Vagina (tissue), 2 donors: ENCODE data around the gene STING1. TPM values are rescaled to one million over a fixed set of nuclear protein-coding genes. Genes with fewer than 3 reads are reported as not detected.
"Not testable (repeated sequence)": the region's sequence is repeated elsewhere in the genome, so short reads cannot be mapped to it uniquely, and the experiment has no call there.

Experiments
- DNase-seq, 2 donors: peaks; one replicate each; pipeline ENCODE4 v3.0.0-alpha.2; 2017; ENCODE audit errors: extremely low spot score in 2 of 2
- H3K27ac ChIP-seq: fragments of 200-600 bp; sonication (generic); one replicate; pipeline ENCODE4 v1.5.1; 2019
- H3K27me3 ChIP-seq: fragments of 200-600 bp; sonication (generic); one replicate; pipeline ENCODE4 v1.5.1; 2019
- H3K36me3 ChIP-seq, 2 donors: fragments of 200-600 bp; sonication (generic); one replicate each; pipeline ENCODE4 v1.5.1; 2017 to 2019
- H3K4me1 ChIP-seq: fragments of 200-600 bp; sonication (generic); one replicate; pipeline ENCODE4 v1.5.1; 2019
- H3K4me3 ChIP-seq, 2 donors: fragments of 200-600 bp; sonication (generic); 1 replicate in 1 of 2; 2 replicates in 1 of 2; pipeline ENCODE4 v1.5.1; 2016 to 2019
- H3K9me3 ChIP-seq: fragments of 200-600 bp; sonication (generic); one replicate; pipeline ENCODE4 v1.5.1; 2019
- POLR2A ChIP-seq, 2 donors: fragments of 450-650 bp; IDR thresholded peaks; one replicate each; pipeline ENCODE4 v1.6.1; 2017; ENCODE audit warnings: antibody characterized with exemption in 2 of 2, mild to moderate bottlenecking in 2 of 2, moderate library complexity in 2 of 2
- POLR2AphosphoS5 ChIP-seq, 2 donors: sonication (generic); formaldehyde crosslinking; IDR thresholded peaks; one replicate each; pipeline ENCODE4 v1.9.0; 2017; ENCODE audit warnings: antibody characterized with exemption in 2 of 2, mild to moderate bottlenecking in 2 of 2, low read depth in 1 of 2; ENCODE audit not compliant: insufficient read depth in 1 of 2
- intact Hi-C: fragments of 100-400 bp; cut with DNase I; formaldehyde crosslinking; loops from one replicate; pipeline ENCODE4 v1.15.1; 2023
- total RNA-seq: library from RNA; depleted of rRNA; stranded (reverse); fragments of >200 nt; gene quantifications from one replicate; pipeline ENCODE4 v1.2.3, GENCODE V29; 2016
- TF ChIP-seq, protein P1 (sequence below), 3 experiments: fragments of 450-650 bp in 2 of 3; fragments of 200-600 bp in 1 of 3; sonication (generic) in 1 of 3; IDR thresholded peaks; one replicate each; pipeline ENCODE4 v1.5.1; 2017 to 2019; ENCODE audit warnings: antibody characterized with exemption in 3 of 3, mild to moderate bottlenecking in 2 of 3, moderate library complexity in 2 of 3

STING1 gene
- total RNA-seq, 1 donor from 2014 or later = 103 TPM

GRCh38 chr5:139488260-139488659, 5.7 kb upstream of the STING1 start:
- Histone ChIP-seq H3K4me1 (peaks cover 12% of the 10 kb centered on the region), H3K36me3 (no peaks in the 10 kb centered on the region), H3K27me3 (no peaks in the 10 kb centered on the region), H3K9me3 (no peaks in the 10 kb centered on the region), H3K27ac (no peak overlapping the region), H3K4me3 (no peak overlapping the region)
- TF ChIP-seq, protein P1, sequence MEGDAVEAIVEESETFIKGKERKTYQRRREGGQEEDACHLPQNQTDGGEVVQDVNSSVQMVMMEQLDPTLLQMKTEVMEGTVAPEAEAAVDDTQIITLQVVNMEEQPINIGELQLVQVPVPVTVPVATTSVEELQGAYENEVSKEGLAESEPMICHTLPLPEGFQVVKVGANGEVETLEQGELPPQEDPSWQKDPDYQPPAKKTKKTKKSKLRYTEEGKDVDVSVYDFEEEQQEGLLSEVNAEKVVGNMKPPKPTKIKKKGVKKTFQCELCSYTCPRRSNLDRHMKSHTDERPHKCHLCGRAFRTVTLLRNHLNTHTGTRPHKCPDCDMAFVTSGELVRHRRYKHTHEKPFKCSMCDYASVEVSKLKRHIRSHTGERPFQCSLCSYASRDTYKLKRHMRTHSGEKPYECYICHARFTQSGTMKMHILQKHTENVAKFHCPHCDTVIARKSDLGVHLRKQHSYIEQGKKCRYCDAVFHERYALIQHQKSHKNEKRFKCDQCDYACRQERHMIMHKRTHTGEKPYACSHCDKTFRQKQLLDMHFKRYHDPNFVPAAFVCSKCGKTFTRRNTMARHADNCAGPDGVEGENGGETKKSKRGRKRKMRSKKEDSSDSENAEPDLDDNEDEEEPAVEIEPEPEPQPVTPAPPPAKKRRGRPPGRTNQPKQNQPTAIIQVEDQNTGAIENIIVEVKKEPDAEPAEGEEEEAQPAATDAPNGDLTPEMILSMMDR (IDR thresholded peaks at IDR 0.05) = no peak
- no peak for TF ChIP-seq POLR2A (IDR thresholded peaks at IDR 0.05)
- intact Hi-C loops = no loop called here
- DNase-seq = no peak

- TF ChIP-seq, protein P1 (IDR thresholded peaks at IDR 0.05) = no peak
- TF ChIP-seq POLR2A (IDR thresholded peaks at IDR 0.05) (no peak), POLR2AphosphoS5 (IDR thresholded peaks at IDR 0.05; ENCODE audit: insufficient read depth in 1 of 2, low read depth in 1 of 2) (no peak)
These were observed 3.6 kb upstream of the STING1 start for GRCh38 chr5:139486201-139486600.

DNA sequence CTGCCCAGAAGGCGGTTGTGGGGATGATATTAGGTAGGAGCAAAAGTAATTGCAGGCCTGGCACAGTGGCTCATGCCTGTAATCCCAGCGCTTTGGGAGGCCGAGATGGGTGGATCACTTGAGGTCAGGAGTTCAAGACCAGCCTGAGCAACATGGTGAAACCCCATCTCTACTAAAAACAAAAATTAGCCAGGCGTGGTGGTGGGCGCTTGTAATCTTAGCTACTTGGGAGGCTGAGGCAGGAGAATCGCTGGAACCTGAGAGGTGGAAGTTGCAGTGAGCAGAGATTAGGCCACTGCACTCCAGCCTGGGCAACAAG, 291 bp upstream of the STING1 start:
- Histone ChIP-seq H3K4me1 (peaks cover 35% of the 10 kb centered on the region), H3K27ac (peak overlapping the region; percentile 98), H3K36me3 (peaks cover 0 to 11% of the 10 kb centered on the region in 2 donors), H3K4me3 (peak overlapping the region; percentile 45 to 60)
- H3K27me3 ChIP-seq, H3K9me3 ChIP-seq, intact Hi-C loops, DNase-seq: not testable (repeated sequence)

More at GRCh38 chr5:139486201-139486600, 3.6 kb upstream of the STING1 start:
- Histone ChIP-seq H3K27ac (no peak overlapping the region), H3K4me1 (peaks cover 21% of the 10 kb centered on the region), H3K36me3 (no peaks in the 10 kb centered on the region), H3K9me3 (no peaks in the 10 kb centered on the region), H3K4me3 (no peak overlapping the region), H3K27me3 (no peaks in the 10 kb centered on the region)
- intact Hi-C loops = no loop called here
- DNase-seq = no peak

DNA sequence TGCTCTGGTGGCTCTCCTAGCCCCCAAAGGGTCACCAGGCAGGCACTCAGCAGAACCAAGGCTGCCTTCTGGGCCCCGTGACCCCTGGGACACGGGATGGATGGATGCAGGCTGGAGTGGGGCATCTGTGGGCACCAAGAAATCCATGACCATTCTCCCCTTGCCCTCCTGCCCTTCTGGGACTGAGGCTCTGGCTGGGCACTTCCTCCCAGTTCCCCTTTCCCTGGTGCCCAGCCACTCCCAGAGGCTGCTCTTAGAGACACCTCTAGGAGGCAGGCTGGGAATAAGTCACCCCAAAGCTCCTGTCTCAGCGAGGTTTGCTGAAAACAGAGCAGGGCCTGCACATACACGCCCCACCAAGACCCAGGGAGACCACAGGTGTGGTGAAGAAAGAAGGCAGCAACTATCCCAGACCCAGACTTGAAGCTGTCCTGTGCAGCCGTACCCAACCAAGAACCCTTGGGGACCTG, 943 bp downstream of the STING1 start:
- Histone ChIP-seq H3K27ac (peak overlapping the region; percentile 98), H3K9me3 (no peaks in the 10 kb centered on the region), H3K36me3 (peaks cover 0 to 23% of the 10 kb centered on the region in 2 donors), H3K4me1 (peaks cover 35% of the 10 kb centered on the region), H3K4me3 (peak overlapping the region; percentile 45 to 60), H3K27me3 (no peaks in the 10 kb centered on the region)
- no peak for DNase-seq
- intact Hi-C loops = no loop called here
- TF ChIP-seq, protein P1 (IDR thresholded peaks at IDR 0.05) = peak in 1 of 3 experiments; percentile 11
- no peak for TF ChIP-seq POLR2AphosphoS5 (IDR thresholded peaks at IDR 0.05; ENCODE audit: insufficient read depth in 1 of 2, low read depth in 1 of 2)
- no peak for TF ChIP-seq POLR2A (IDR thresholded peaks at IDR 0.05)

- H3K27me3 ChIP-seq = no peaks in the 10 kb centered on the region
- H3K4me3 ChIP-seq = peak overlapping the region; percentile 45 to 60
- peaks cover 35% of the 10 kb centered on the region for H3K4me1 ChIP-seq
- no peaks in the 10 kb centered on the region for H3K9me3 ChIP-seq
- DNase-seq = no peak
- intact Hi-C loops = no loop called here
- H3K27ac ChIP-seq = peak overlapping the region; percentile 98
- H3K36me3 ChIP-seq = peaks cover 0 to 28% of the 10 kb centered on the region in 2 donors
- TF ChIP-seq POLR2AphosphoS5 (IDR thresholded peaks at IDR 0.05; ENCODE audit: insufficient read depth in 1 of 2, low read depth in 1 of 2) = no peak
- TF ChIP-seq, protein P1 (IDR thresholded peaks at IDR 0.05) = no peak
- no peak for TF ChIP-seq POLR2A (IDR thresholded peaks at IDR 0.05)
These were observed 1.4 kb downstream of the STING1 start for GRCh38 chr5:139481122-139481533.

DNA sequence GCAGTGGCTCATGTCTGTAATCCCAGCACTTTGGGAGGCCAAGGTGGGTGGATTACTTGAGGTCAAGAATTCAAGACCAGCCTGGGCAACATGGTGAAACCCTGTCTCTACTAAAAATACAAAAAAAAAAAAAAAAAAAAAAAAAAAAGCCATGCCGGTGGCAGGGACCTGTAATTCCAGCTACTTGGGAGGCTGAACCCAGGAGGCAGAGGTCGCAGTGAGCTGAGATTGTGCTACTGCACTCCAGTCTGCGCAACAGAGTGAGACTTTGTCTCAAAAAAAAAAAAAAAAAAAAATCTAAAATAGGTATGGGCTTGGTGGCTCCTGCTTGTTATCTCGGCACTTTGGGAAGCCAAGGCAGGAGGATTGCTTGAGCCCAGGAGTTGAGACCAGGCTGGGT, 2.8 kb downstream of the STING1 start:
- H3K4me3 ChIP-seq, DNase-seq, H3K27me3 ChIP-seq, H3K9me3 ChIP-seq, intact Hi-C loops: not testable (repeated sequence)
- Histone ChIP-seq H3K27ac (peak overlapping the region; percentile 98), H3K36me3 (peaks cover 0 to 33% of the 10 kb centered on the region in 2 donors), H3K4me1 (peaks cover 43% of the 10 kb centered on the region)

- H3K4me3 ChIP-seq, H3K27me3 ChIP-seq, DNase-seq, intact Hi-C loops, H3K9me3 ChIP-seq: not testable (repeated sequence)
- Histone ChIP-seq H3K4me1 (peaks cover 52% of the 10 kb centered on the region), H3K27ac (peak overlapping the region; percentile 15), H3K36me3 (peaks cover 0 to 33% of the 10 kb centered on the region in 2 donors)
These were observed 3.7 kb downstream of the STING1 start for GRCh38 chr5:139478657-139479423.
